GM18505 (cell line): ENCODE measurements around the gene FLVCR2.

Experiments used
- ATAC-seq: cut with Tn5 transposase; IDR thresholded peaks from one replicate; pipeline ENCODE4 v1.9.1; 2021; ENCODE audit not compliant: unreplicated experiment
- POLR2A ChIP-seq: IDR thresholded peaks from 4 replicates; pipeline ENCODE4 v1.6.1; 2011; ENCODE audit warnings: borderline replicate concordance; ENCODE audit not compliant: insufficient read depth, insufficient read length; ENCODE audit errors: extremely low read depth

FLVCR2 gene

DNA sequence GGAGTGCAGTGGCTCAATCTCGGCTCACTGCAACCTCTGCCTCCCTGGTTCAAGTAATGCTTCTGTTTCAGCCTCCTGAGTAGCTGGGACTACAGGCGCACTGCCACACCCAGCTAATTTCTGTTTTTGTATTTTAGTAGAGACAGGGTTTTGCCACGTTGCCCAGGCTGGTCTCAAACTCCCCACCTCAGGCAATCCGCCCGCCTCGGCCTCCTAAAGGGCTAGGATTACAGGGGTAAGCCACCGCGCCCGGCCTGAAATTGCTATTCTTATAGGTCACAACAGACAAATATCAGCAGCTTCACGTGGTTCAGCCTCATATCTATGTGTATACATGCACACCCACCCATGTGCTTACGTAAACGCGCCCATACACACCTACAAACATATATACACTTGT is 32.5 kb upstream of the FLVCR2 start:
- no peak for TF ChIP-seq POLR2A
- no peak for ATAC-seq

DNA sequence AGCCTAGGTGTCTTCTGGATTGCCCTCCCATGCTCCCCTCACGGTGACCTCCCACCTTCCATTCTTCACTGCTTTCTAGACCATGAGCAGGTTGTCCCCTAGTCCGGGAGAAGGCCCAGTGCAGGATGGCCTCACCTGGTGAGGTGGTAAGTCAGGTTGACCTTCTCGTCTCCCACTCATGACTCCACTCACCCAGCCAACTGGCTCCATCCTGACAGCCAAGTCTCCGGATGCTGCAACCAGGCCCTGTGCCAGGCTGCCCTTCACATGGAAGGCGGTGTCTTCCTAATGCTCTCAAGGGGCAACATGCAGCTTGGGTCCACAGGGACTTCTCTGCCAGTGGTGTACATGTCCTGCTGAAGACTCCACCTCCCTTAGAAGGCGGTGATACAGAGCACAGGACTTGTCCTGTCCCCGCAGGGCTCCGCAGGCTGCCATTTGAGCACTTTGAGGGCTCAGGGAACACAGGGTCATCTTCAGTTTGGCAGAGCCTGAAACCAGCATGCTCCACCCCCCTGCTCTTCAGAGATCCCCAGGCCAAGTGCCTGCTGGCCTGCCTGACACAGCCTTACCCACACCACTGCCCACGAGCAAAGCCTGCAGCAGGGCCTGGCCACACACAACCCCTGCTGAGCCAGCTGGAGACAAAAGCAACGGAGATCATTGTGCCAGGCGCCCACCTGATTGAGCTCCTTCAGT is 30.7 kb upstream of the FLVCR2 start:
- TF ChIP-seq POLR2A = no peak
- no peak for ATAC-seq

DNA sequence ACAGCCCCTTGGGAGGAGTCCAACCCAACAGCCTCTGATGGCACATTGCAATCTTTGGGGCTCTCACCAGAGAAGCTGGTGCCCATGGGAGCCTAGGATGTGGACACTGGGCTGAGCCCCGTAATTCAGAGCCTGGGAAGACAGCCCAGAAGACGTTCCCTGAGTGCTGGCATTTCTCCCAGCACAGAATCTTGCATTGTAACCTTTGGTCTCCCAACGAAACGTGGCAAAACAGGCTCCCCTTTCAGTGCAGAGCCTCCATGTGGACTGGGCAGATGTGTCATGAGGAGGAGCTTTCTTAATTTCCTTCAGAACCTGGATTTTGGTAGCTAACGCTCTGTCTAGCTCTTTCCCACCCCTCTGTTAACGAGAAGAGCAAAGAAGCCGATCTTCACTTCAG is 29.9 kb upstream of the FLVCR2 start:
- no peak for ATAC-seq
- TF ChIP-seq POLR2A = no peak

DNA sequence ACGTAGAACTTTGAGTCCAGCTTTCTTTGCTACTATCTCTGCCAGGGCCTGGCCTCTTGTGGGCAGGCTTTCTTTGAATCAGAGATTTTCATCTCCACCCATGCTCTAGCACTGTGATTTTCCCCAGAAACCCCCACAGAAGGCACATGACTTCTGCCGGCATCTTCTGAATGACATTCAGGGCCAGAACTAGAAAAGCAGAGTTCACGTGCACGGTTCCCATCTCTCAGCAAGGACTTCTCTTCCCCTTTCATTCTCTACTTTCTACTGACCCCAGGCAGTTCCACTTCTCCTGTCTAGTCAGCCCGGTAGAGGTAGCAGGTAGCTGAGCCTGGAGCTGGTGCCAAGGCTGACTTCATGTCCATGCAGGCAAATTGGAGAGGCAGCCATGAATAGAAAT is 29.3 kb upstream of the FLVCR2 start:
- ATAC-seq = no peak
- no peak for TF ChIP-seq POLR2A

DNA sequence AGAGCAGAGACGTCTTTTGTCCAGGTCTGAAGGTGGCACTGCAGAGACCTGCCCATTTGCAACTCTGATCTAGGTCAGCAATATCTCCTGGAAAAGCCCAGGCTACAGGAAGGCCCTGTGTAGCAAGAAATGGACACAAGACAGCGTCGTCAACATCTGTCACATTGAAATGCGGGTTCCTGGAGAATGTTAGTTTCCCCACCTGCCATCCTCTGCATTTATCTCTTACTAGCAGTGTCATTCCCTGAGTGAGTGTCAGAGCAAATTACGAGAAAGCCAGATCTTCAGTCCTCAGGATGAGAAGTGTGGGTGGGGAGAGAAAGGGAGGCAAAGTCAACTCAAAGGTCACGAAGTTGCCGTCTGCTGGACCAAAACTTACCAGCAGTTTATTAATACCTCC is 27.4 kb upstream of the FLVCR2 start:
- no peak for TF ChIP-seq POLR2A
- no peak for ATAC-seq

DNA sequence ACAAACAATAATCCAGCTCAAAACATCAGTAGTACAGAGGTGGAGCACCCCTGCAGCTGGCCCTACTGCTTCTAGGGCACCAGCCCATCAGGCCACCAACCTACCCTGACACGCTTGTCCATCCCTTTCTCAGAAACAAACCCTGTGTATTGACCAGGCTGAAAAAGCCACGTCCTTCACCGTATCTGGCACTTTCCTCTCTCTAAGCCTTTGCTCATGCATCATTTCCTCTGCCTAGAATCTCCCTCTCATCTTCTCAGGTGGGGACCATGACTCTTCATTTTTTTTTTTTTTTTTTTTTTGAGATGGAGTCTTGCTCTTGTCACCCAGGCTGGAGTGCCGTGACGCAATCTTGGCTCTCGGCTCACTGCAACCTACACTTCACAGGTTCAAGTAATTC is 25.3 kb upstream of the FLVCR2 start:
- no peak for TF ChIP-seq POLR2A

DNA sequence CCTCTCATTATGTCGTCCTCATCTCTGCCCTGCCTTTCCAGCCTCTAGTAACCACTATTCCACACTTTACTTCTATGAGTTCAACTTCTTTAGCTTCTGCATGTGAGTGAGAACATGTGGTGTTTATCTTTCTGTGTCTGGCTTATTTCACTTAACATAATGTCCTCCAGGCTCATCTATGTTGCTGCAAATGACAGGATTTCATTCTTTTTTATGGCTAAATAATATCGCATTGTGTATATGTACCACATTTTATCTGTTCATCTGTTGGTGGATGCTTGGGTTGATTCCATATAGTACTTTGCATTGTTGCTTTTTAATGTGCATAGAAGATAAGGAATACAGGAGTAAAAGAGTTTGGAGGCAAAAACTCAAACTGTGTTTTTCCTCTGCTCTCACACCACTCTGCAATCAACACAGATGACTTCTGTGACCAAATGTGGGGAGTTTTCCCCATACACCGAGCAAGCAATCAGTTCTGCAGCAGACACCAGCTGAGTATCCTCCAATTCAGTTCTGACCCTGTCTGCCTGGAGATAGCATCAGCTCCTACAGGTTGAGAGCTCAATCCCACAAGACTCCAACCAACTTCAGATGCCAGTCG is 24.6 kb upstream of the FLVCR2 start:
- ATAC-seq = no peak
- no peak for TF ChIP-seq POLR2A

More for the DNA sequence above, 25.3 kb upstream of the FLVCR2 start:
- ATAC-seq = no peak

DNA sequence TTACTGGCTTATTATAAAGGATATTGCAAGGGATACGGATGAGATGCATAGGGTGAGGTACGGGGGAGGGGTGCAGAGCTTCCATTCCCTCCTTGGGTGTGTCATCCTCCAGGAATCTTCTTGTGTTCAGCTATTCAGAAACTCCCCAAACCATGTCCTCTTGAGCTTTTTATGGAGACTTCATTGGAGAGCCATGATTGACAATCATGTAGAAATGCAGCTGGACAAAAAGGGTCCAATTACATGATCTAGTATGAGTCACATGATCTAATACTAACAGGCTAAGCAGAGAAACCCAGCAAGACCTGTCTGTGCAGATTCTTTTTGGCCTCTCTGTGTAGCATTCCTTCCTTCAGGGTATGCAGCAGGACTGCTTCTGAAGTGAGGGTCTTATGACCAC is 23.9 kb upstream of the FLVCR2 start:
- ATAC-seq = no peak
- no peak for TF ChIP-seq POLR2A

DNA sequence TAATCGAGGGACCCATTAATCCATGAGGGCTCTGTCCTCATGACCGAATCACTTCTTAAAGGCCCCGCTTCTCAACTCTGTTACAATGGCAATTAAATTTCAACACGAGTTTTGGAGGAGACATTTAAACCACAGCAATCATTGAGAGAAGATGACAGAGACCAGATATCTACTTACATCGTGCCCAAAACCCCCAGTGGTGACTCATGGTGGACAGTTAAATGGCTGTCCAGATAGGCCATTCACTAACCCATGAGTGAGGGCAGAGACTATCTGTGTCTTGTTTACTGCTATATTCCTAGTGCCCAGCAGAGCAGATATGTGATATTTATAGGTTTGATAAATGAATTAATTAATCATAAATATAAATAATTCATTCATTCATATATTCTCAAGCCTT is 20.0 kb upstream of the FLVCR2 start:
- TF ChIP-seq POLR2A = no peak
- no peak for ATAC-seq

DNA sequence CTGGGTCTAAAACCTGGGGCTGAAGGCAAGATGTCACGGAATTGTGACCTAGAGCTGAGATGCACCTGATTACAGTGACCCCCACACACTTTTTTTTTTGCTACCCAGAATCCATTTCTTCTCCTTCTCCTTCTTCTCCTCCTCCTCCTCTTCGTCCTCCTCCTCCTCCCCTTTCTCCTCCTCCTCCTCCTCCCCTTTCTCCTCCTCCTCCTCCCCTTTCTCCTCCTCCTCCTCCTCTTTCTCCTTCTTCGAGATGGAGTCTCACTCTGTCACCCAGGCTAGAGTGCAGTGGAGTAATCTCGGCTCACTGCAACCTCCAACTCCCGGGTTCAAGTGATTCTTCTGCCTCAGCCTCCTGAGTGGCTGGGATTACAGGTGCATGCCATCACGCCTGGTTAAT is 19.4 kb upstream of the FLVCR2 start:
- ATAC-seq = no peak

DNA sequence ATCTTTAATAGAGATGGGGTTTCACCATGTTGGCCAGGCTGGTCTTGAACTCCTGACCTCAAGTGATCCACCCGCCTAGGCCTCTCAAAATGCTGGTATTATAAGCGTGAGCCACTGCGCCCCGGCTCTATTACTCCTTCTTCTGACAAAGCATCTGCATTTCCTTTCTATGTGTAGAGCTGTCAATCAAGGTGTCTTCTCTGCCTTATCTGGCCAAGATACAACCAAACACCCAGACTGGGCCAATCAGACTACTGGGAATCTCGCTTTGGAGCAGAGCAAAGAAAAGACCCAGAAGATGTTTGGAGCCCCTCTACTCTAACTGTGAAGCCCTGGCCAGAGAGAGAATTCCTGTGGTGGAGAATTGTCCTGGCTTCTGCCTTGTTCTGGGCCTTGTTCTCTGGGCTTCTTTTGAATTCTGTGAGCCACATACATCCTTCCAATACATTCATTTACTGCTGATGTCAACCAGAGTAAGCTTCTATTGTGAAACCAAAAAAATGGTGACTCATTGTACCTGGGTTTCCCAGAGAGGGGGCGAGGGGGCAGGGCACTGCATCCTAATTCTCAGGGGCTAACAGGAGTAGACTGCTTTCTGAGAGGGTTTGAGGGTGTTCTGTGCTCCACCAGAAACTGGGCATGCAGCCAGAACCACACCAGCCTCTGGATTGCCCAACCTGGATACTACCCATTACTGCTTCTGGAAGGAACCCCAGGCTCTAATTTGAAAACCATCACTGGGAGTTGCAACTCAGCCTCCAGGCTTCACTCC is 18.8 kb upstream of the FLVCR2 start:
- no peak for ATAC-seq

More for the DNA sequence above, 19.4 kb upstream of the FLVCR2 start:
- TF ChIP-seq POLR2A = no peak

DNA sequence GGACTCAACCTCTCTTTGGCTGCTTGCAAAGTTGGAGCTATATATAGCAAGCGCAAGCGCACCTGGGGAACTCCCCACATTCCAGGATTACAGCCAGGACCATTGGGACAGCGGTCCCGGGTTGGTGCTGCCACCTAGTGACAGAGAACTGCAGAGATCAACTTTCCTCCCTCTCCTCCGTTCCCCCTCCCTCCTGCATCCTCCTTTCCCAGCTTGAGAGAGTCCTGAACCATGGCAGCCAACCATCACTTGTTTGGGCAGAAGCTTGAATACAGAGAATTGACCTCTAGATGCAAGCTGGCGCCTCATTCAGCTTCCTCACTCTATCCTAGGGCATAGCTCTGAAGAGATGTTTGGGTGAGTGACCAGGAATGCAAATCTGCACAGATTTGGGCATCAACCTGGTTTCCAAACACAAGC is 17.4 kb upstream of the FLVCR2 start:
- no peak for TF ChIP-seq POLR2A
- no peak for ATAC-seq

More for the DNA sequence above, 18.8 kb upstream of the FLVCR2 start:
- TF ChIP-seq POLR2A = no peak

DNA sequence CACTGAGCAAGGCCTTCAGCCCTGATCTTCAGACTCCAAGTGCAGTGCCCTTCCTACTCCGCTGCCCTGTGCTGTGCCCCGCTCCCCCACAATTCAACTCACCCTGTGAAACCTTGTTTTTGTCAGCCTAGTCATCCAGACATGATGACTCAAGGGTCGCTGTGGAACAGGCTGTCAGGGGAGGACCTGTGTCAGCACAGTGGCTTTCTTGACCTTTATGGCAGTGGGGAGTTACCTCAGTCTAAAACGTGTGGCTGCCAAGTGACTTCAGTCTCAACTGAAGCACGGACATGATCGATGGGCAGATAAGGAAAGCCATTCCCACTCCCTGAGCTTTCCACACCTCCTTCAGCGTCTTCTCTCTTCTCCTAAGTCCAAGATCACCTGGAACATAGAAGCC is 16.3 kb upstream of the FLVCR2 start:
- no peak for ATAC-seq

DNA sequence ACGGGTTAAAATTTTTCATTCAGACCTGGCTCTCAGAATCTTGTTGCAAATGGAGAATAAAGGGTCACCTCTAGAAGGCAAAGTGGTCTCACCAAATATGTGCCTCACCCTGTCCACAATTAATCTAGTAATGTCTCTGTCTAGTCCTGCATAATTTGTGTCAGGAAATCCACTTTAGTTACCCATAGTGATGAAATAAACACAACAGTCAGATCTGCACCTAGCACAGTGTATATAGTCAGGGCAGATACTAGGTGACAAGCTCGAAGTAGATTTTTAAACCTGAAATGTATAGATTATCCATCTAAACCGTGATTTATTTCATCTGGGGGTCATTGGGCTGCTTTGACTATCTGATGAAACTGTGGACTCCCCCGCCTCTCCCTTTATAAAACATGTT is 15.9 kb upstream of the FLVCR2 start:
- no peak for TF ChIP-seq POLR2A
- no peak for ATAC-seq

More for the DNA sequence above, 16.3 kb upstream of the FLVCR2 start:
- no peak for TF ChIP-seq POLR2A

DNA sequence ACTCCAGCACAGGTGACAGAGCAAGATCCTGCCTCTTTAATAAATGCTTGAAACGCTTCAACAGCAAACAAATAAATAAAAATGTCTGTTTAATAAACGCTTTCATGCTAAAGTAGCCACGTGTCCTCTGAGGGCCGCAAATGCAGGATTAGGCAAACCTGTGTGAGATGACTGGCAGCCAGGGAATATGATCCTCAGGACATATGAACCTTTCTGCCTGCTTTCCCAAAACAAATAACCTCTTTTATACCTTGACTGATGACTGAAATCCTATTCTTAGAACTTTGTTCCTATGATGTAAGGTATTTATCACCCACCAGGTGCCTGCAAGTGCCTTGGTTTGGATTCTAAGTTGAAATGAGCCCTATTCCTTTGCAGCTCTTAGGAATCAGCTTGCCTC is 14.5 kb upstream of the FLVCR2 start:
- TF ChIP-seq POLR2A = no peak
- no peak for ATAC-seq

DNA sequence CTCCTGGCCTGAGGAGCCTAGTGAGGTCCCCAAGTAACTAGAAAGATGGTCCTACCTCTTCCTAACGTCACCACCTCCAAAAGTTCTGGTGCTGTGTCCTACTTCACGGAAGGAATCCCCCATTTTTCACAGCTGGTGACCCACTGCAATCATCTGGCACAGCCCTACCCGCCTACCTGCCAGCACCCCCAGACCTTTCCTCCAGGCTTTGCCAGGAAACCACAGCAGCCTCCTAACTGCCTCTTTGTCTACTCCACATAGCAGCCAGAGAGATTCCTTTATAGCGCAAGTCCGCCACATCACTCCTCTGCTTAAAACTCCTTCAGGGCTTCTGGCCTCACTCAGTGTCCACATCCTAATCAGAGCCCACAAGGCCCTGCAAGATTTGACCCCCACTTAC is 13.4 kb upstream of the FLVCR2 start:
- no peak for ATAC-seq
- TF ChIP-seq POLR2A = no peak
